Measurements from ENCODE around the gene ARHGAP24.
"Not testable (repeated sequence)": the region's sequence is repeated elsewhere in the genome, so short reads cannot be mapped to it uniquely, and the experiment has no call there.

Gene ARHGAP24

DNA sequence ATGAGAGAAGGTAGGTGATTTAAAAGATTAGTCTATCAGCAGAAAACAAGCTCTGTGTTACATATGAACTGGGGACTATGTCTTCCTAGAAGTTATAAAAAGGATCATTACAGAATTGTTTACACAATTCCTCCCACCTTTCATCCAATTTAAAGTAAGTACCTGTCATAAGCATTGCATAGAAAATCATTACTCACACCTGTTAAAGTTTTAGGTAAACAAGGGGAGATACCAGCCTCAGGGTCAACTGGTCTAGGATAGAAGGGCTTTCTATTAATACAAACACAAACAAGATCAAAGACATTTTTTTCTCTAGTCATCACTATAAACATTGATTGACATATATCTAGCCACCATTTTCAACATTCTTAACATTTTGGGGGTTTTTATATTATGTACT, 333.9 kb downstream of the ARHGAP24 start:
- POLR2A ChIA-PET: no interaction called here
- no peak overlapping the region for H3K4me3 ChIP-seq (ENCODE audit: low read depth, low read length)
- CTCF ChIA-PET: interaction anchor here (5.6 kb wide), 1 partner anchor 12 kb away, joined by 52 read pairs; no protein-coding TSS in a partner anchor
- TF ChIP-seq, protein P1, sequence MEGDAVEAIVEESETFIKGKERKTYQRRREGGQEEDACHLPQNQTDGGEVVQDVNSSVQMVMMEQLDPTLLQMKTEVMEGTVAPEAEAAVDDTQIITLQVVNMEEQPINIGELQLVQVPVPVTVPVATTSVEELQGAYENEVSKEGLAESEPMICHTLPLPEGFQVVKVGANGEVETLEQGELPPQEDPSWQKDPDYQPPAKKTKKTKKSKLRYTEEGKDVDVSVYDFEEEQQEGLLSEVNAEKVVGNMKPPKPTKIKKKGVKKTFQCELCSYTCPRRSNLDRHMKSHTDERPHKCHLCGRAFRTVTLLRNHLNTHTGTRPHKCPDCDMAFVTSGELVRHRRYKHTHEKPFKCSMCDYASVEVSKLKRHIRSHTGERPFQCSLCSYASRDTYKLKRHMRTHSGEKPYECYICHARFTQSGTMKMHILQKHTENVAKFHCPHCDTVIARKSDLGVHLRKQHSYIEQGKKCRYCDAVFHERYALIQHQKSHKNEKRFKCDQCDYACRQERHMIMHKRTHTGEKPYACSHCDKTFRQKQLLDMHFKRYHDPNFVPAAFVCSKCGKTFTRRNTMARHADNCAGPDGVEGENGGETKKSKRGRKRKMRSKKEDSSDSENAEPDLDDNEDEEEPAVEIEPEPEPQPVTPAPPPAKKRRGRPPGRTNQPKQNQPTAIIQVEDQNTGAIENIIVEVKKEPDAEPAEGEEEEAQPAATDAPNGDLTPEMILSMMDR (IDR thresholded peaks at IDR 0.05; ENCODE audit: insufficient read depth, low read length, missing control alignments): no peak
- no peak for DNase-seq (ENCODE audit: low read depth, low spot score)

DNA sequence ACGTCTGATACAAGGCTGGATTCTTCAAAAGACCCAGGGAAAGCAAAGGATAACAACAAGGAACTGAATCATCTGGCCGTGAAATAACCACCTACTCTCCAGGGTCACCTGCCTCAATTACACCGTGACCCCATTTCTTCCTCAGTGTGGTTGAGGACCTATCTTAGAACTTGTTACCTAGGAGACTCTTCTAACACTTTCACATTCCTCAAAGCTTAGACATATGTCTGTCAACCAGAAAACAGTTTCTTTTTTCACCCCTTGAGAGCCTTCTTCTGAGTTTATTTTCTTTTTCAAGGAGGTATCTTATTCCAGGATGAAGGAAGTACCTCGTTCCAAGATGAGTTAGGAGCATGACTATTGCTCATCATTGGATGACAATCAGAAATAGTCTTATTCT, 337.8 kb downstream of the ARHGAP24 start:
- no peak for DNase-seq (ENCODE audit: low read depth, low spot score)
- POLR2A ChIA-PET: no interaction called here
- CTCF ChIA-PET: interaction anchor here (1.3 to 3.5 kb wide), 3 partner anchors 8 to 223 kb away, joined by 3 to 32 read pairs (median 3); no protein-coding TSS in a partner anchor
- TF ChIP-seq, protein P1 (IDR thresholded peaks at IDR 0.05; ENCODE audit: insufficient read depth, low read length, missing control alignments): no peak
- H3K4me3 ChIP-seq (ENCODE audit: low read depth, low read length): no peak overlapping the region

DNA sequence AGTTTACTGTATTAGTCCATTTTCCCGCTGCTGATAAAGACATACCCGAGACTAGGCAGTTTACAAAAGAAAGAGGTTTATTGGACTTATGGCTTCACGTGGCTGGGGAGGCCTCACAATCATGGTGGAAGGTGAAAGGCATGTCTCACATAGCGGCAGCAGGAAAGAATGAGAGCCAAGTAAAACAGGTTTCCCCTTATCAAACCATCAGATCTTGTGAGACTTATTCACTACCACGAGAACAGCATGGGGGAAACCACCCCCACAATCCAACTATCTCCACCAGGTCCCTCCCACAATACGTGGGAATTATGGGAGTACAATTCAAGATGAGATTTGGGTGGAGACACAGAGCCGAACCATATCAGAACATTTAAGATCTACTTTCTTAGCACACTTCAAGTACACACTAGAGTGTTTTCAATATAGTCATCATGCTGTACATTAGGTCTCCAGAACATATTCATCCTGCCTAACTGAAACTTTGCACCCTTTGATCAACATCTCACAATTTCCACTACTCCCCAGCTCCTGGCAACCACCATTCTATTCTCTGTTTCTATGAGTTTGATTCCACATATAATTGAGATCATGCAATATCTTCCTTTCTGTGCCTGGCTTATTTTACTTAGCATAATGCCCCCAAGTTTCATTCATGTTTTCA, 341.0 kb downstream of the ARHGAP24 start:
- CTCF ChIA-PET: no interaction called here

DNA sequence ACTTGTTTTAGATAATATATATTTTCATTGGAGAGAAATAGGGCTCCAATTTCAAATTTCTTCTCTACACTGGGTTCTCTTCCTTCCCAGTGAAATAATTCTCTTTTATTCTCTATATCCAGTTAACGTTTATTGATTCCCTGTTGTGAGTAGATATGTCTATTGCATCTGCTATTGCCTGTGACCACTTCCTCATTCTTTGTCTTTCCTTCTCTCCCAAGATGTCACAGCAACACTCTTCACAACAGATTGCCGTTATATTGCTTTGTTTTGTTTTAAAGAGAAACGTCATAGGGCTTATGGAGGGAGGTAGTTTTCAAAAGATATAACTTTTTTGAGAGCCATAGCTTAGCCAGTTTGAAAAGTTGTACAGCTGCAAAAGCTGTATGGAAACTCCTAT, 343.8 kb downstream of the ARHGAP24 start:
- POLR2A ChIA-PET: no interaction called here
- no peak for DNase-seq (ENCODE audit: low read depth, low spot score)
- CTCF ChIA-PET: interaction anchor here (1.6 kb wide), 1 partner anchor 22 kb away, joined by 9 read pairs; no protein-coding TSS in a partner anchor

More for the DNA sequence above, 341.0 kb downstream of the ARHGAP24 start:
- POLR2A ChIA-PET: no interaction called here
- H3K4me3 ChIP-seq (ENCODE audit: low read depth, low read length): no peak overlapping the region
- TF ChIP-seq, protein P1 (IDR thresholded peaks at IDR 0.05; ENCODE audit: insufficient read depth, low read length, missing control alignments): no peak
- no peak for DNase-seq (ENCODE audit: low read depth, low spot score)

DNA sequence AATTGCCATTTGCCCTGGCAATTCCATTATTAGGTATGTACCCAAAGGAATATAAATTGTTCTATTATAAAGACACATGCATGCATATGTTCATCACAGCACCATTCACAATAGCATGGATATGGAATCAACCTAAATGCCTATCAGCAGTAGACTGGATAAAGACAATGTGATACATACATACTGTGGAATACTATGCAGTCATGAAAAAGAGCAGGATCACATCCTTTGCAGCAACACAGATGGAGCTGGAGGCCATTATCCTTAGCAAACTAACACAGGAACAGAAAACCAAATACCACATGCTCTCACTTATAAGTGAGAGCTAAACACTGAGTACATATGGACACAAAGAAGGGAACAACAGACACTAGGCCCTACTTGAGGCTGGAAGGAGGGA, 345.2 kb downstream of the ARHGAP24 start:
- CTCF ChIA-PET: interaction anchor here (0.9 to 1.9 kb wide), 3 partner anchors 9 to 78 kb away, joined by 3 to 10 read pairs (median 6); no protein-coding TSS in a partner anchor
- POLR2A ChIA-PET; DNase-seq (ENCODE audit: low read depth, low spot score); H3K4me3 ChIP-seq (ENCODE audit: low read depth, low read length): not testable (repeated sequence)

More for the DNA sequence above, 343.8 kb downstream of the ARHGAP24 start:
- TF ChIP-seq, protein P1 (IDR thresholded peaks at IDR 0.05; ENCODE audit: insufficient read depth, low read length, missing control alignments): no peak
- H3K4me3 ChIP-seq (ENCODE audit: low read depth, low read length): no peak overlapping the region

DNA sequence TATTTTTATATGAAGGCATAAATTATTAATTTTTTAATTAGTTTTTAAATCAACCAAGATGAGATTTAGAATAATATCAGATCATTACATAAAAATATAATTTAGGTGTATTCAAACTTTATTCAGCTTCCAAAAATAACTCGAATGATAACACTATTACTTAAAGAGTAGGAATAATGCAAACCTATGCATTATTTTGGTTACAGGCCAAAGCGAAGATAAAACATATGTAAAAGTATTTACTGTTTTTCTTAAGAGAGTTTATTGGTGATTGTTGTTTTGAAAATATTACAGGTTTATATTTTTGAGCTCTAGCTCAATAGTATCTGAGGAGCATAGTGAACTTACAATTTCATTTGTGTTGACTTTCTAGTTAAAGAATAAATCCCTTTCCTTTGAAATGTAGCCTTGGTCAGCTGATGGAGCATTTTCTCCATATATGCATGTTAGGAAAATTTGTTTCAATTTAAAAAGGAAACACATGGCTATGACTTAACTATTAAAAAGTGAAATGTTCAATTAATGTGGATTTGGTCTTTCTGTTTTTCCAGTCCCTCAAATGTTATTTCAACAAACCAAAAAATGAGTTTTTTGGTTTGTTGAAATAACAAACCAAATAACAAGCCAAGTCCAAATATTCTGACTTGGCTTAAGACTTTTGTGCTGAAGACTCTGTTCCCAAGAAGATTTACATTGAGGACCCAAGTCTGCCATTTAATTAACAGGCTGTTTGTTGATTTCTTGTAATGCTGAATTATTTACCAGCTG, 346.9 kb downstream of the ARHGAP24 start:
- no peak for DNase-seq (ENCODE audit: low read depth, low spot score)
- H3K4me3 ChIP-seq (ENCODE audit: low read depth, low read length): no peak overlapping the region
- ChIA-PET POLR2A (no interaction called here), CTCF (interaction anchor here (1.9 kb wide), 1 partner anchor 25 kb away, joined by 10 read pairs; no protein-coding TSS in a partner anchor)
- TF ChIP-seq, protein P1 (IDR thresholded peaks at IDR 0.05; ENCODE audit: insufficient read depth, low read length, missing control alignments): no peak

Measured in AG04449 (cell line).